ENCODE data around the gene FAM72B. TPM values are rescaled to one million over a fixed set of nuclear protein-coding genes. Genes with fewer than 3 reads are reported as not detected.
"Not testable (repeated sequence)": the region's sequence is repeated elsewhere in the genome, so short reads cannot be mapped to it uniquely, and the experiment has no call there.

FAM72B gene
- total RNA-seq, 2 donors from 2014 or later: 0.27 to 0.42 TPM

- H3K4me3 ChIP-seq: peak overlapping the region; percentile 48
- not testable (repeated sequence) for H3K27me3 ChIP-seq (replicated peaks; ENCODE audit: insufficient read depth); DNase-seq (ENCODE audit: low spot score); ATAC-seq (ENCODE audit: insufficient number of reproducible peaks, low FRiP score, low read depth); H3K9me3 ChIP-seq; H3K27ac ChIP-seq; H3K4me1 ChIP-seq (ENCODE audit: control insufficient read depth in 1 of 2, low read depth in 2 of 2); H3K36me3 ChIP-seq
Measured at GRCh38 chr1:121187914-121188313, 3.8 kb upstream of the FAM72B start.

- H3K4me3 ChIP-seq: peak overlapping the region; percentile 63
- H3K4me1 ChIP-seq (ENCODE audit: control insufficient read depth in 1 of 2, low read depth in 2 of 2); ATAC-seq (ENCODE audit: insufficient number of reproducible peaks, low FRiP score, low read depth); H3K9me3 ChIP-seq; H3K36me3 ChIP-seq; DNase-seq (ENCODE audit: low spot score); H3K27me3 ChIP-seq (replicated peaks; ENCODE audit: insufficient read depth): not testable (repeated sequence)
- H3K27ac ChIP-seq: peak overlapping the region in 1 of 2 donors; percentile 61
Measured at GRCh38 chr1:121186191-121186590, 2.1 kb upstream of the FAM72B start.

GRCh38 chr1:121185140-121185708 lies 1.1 kb upstream of the FAM72B start:
- Histone ChIP-seq H3K4me3 (peak overlapping the region; percentile 70), H3K27ac (peak overlapping the region; percentile 69 to 73)
- not testable (repeated sequence) for DNase-seq (ENCODE audit: low spot score); H3K27me3 ChIP-seq (replicated peaks; ENCODE audit: insufficient read depth); H3K36me3 ChIP-seq; H3K4me1 ChIP-seq (ENCODE audit: control insufficient read depth in 1 of 2, low read depth in 2 of 2); H3K9me3 ChIP-seq
- ATAC-seq (ENCODE audit: insufficient number of reproducible peaks, low FRiP score, low read depth): peak; percentile 32

- not testable (repeated sequence) for H3K36me3 ChIP-seq; H3K4me1 ChIP-seq (ENCODE audit: control insufficient read depth in 1 of 2, low read depth in 2 of 2); ATAC-seq (ENCODE audit: insufficient number of reproducible peaks, low FRiP score, low read depth); H3K27ac ChIP-seq; DNase-seq (ENCODE audit: low spot score); H3K9me3 ChIP-seq; H3K27me3 ChIP-seq (replicated peaks; ENCODE audit: insufficient read depth)
- peak overlapping the region; percentile 68 for H3K4me3 ChIP-seq
Measured at GRCh38 chr1:121183867-121184266, 273 bp downstream of the FAM72B start.

- H3K4me1 ChIP-seq (ENCODE audit: control insufficient read depth in 1 of 2, low read depth in 2 of 2); H3K27ac ChIP-seq; DNase-seq (ENCODE audit: low spot score); ATAC-seq (ENCODE audit: insufficient number of reproducible peaks, low FRiP score, low read depth); H3K27me3 ChIP-seq (replicated peaks; ENCODE audit: insufficient read depth); H3K9me3 ChIP-seq; H3K36me3 ChIP-seq; H3K4me3 ChIP-seq: not testable (repeated sequence)
Measured at GRCh38 chr1:121178197-121178596, 5.9 kb downstream of the FAM72B start.

- ATAC-seq (ENCODE audit: insufficient number of reproducible peaks, low FRiP score, low read depth); H3K27me3 ChIP-seq (replicated peaks; ENCODE audit: insufficient read depth); H3K9me3 ChIP-seq; H3K4me3 ChIP-seq; DNase-seq (ENCODE audit: low spot score); H3K27ac ChIP-seq; H3K36me3 ChIP-seq; H3K4me1 ChIP-seq (ENCODE audit: control insufficient read depth in 1 of 2, low read depth in 2 of 2): not testable (repeated sequence)
Measured at GRCh38 chr1:121176649-121177048, 7.5 kb downstream of the FAM72B start.

GRCh38 chr1:121168152-121168668 lies 15.9 kb downstream of the FAM72B start:
- not testable (repeated sequence) for DNase-seq (ENCODE audit: low spot score); ATAC-seq (ENCODE audit: insufficient number of reproducible peaks, low FRiP score, low read depth); H3K27ac ChIP-seq; H3K4me1 ChIP-seq (ENCODE audit: control insufficient read depth in 1 of 2, low read depth in 2 of 2); H3K27me3 ChIP-seq (replicated peaks; ENCODE audit: insufficient read depth); H3K36me3 ChIP-seq; H3K4me3 ChIP-seq; H3K9me3 ChIP-seq

- ATAC-seq (ENCODE audit: insufficient number of reproducible peaks, low FRiP score, low read depth); H3K9me3 ChIP-seq; H3K4me3 ChIP-seq; H3K36me3 ChIP-seq; DNase-seq (ENCODE audit: low spot score); H3K27me3 ChIP-seq (replicated peaks; ENCODE audit: insufficient read depth); H3K4me1 ChIP-seq (ENCODE audit: control insufficient read depth in 1 of 2, low read depth in 2 of 2); H3K27ac ChIP-seq: not testable (repeated sequence)
Measured at GRCh38 chr1:121167225-121167738, 16.9 kb downstream of the FAM72B start.

- not testable (repeated sequence) for H3K9me3 ChIP-seq; H3K27ac ChIP-seq; H3K27me3 ChIP-seq (replicated peaks; ENCODE audit: insufficient read depth); H3K4me3 ChIP-seq; DNase-seq (ENCODE audit: low spot score); H3K4me1 ChIP-seq (ENCODE audit: control insufficient read depth in 1 of 2, low read depth in 2 of 2); ATAC-seq (ENCODE audit: insufficient number of reproducible peaks, low FRiP score, low read depth); H3K36me3 ChIP-seq
Measured at GRCh38 chr1:121165296-121165695, 18.8 kb downstream of the FAM72B start.

- not testable (repeated sequence) for H3K27me3 ChIP-seq (replicated peaks; ENCODE audit: insufficient read depth); H3K36me3 ChIP-seq; H3K4me3 ChIP-seq; DNase-seq (ENCODE audit: low spot score); H3K27ac ChIP-seq; H3K4me1 ChIP-seq (ENCODE audit: control insufficient read depth in 1 of 2, low read depth in 2 of 2); H3K9me3 ChIP-seq
- ATAC-seq (ENCODE audit: insufficient number of reproducible peaks, low FRiP score, low read depth): peak; percentile 62
Measured at GRCh38 chr1:121163850-121164757, 20.0 kb downstream of the FAM72B start.

- not testable (repeated sequence) for H3K36me3 ChIP-seq; ATAC-seq (ENCODE audit: insufficient number of reproducible peaks, low FRiP score, low read depth); H3K9me3 ChIP-seq; H3K4me1 ChIP-seq (ENCODE audit: control insufficient read depth in 1 of 2, low read depth in 2 of 2); DNase-seq (ENCODE audit: low spot score); H3K4me3 ChIP-seq; H3K27ac ChIP-seq; H3K27me3 ChIP-seq (replicated peaks; ENCODE audit: insufficient read depth)
Measured at GRCh38 chr1:121161199-121161901, 22.8 kb downstream of the FAM72B start.

- H3K27me3 ChIP-seq (replicated peaks; ENCODE audit: insufficient read depth); H3K36me3 ChIP-seq; H3K4me3 ChIP-seq; H3K9me3 ChIP-seq; ATAC-seq (ENCODE audit: insufficient number of reproducible peaks, low FRiP score, low read depth); DNase-seq (ENCODE audit: low spot score); H3K4me1 ChIP-seq (ENCODE audit: control insufficient read depth in 1 of 2, low read depth in 2 of 2); H3K27ac ChIP-seq: not testable (repeated sequence)
Measured at GRCh38 chr1:121160118-121160517, 24.0 kb downstream of the FAM72B start.
